Measurements from ENCODE around the gene GLT1D1. TPM values are rescaled to one million over a fixed set of nuclear protein-coding genes. Genes with fewer than 3 reads are reported as not detected.
"Not testable (repeated sequence)": the region's sequence is repeated elsewhere in the genome, so short reads cannot be mapped to it uniquely, and the experiment has no call there.

GLT1D1 gene
- total RNA-seq, 4 donors from 2014 or later = 0.57 to 2.9 (median 1.4) TPM

DNA sequence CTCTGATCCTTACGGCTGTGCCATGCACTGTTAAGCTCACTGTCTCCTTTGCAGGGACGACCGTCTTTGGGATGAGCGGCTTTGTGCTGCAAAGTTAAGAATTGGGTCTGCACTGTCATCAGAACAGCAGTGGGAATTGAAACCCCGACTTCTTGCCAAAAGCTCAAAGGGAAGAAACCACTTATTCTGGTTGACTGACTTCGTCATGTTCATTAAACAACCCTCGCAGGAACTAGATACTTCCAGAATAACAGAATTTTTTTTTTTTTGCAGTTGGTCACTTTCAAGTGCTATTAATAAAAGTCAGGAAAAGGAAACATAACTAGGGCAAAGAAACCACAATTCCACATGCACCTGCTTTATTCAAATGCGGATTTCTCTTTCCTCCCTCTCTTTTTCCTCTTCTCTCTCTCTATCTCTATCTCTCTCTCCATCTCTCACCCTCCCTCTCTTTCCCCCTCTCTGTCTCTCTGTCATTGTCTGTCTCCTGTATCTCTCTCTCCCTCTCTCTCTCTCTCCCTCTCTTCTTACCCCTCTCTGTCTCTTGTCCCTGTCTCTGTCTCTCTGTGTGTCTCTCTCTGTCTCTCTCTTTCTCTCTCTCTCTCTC is 12.3 kb upstream of the GLT1D1 start:
- 51% methylated on average over 8 of the region's 8 CpGs for WGBS
- no peak for DNase-seq (ENCODE audit: low spot score in 2 of 2)
- TF ChIP-seq POLR2A (IDR thresholded peaks at IDR 0.05) = no peak
- TF ChIP-seq, protein P1, sequence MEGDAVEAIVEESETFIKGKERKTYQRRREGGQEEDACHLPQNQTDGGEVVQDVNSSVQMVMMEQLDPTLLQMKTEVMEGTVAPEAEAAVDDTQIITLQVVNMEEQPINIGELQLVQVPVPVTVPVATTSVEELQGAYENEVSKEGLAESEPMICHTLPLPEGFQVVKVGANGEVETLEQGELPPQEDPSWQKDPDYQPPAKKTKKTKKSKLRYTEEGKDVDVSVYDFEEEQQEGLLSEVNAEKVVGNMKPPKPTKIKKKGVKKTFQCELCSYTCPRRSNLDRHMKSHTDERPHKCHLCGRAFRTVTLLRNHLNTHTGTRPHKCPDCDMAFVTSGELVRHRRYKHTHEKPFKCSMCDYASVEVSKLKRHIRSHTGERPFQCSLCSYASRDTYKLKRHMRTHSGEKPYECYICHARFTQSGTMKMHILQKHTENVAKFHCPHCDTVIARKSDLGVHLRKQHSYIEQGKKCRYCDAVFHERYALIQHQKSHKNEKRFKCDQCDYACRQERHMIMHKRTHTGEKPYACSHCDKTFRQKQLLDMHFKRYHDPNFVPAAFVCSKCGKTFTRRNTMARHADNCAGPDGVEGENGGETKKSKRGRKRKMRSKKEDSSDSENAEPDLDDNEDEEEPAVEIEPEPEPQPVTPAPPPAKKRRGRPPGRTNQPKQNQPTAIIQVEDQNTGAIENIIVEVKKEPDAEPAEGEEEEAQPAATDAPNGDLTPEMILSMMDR (IDR thresholded peaks at IDR 0.05) = no peak
- no peak for TF ChIP-seq POLR2AphosphoS5 (IDR thresholded peaks at IDR 0.05)
- no peak for TF ChIP-seq EP300 (IDR thresholded peaks at IDR 0.05)
- Histone ChIP-seq H3K4me1 (no peaks in the 10 kb centered on the region), H3K27me3 (no peaks in the 10 kb centered on the region), H3K27ac (no peak overlapping the region), H3K4me3 (no peak overlapping the region), H3K9me3 (no peaks in the 10 kb centered on the region), H3K36me3 (no peaks in the 10 kb centered on the region)

DNA sequence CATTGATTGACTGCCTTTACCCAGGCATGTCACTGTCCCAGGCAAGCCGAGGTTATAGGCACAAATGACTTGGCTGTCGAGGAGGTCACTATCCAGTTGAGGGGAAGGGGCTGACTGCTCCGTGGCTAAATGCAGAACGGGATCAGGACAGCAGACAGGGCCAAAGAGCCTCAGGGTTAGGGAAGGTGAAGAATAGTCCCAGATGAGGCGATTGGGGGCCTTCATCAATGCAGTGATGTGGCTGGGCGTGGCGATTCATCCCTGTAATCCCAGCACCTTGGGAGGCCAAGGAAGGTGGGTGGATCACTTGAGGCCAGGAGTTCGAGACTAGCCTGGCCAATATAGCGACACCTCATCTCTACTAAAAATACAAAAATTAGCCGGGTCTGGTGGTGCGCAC is 10.7 kb upstream of the GLT1D1 start:
- DNase-seq (ENCODE audit: low spot score in 2 of 2) = no peak
- H3K27me3 ChIP-seq = no peaks in the 10 kb centered on the region
- no peak overlapping the region for H3K27ac ChIP-seq
- no peaks in the 10 kb centered on the region for H3K9me3 ChIP-seq
- H3K36me3 ChIP-seq = no peaks in the 10 kb centered on the region
- H3K4me1 ChIP-seq = no peaks in the 10 kb centered on the region
- TF ChIP-seq POLR2AphosphoS5 (IDR thresholded peaks at IDR 0.05) = no peak
- TF ChIP-seq EP300 (IDR thresholded peaks at IDR 0.05) = no peak
- 88% methylated on average over 11 of the region's 11 CpGs for WGBS
- H3K4me3 ChIP-seq = no peak overlapping the region

DNA sequence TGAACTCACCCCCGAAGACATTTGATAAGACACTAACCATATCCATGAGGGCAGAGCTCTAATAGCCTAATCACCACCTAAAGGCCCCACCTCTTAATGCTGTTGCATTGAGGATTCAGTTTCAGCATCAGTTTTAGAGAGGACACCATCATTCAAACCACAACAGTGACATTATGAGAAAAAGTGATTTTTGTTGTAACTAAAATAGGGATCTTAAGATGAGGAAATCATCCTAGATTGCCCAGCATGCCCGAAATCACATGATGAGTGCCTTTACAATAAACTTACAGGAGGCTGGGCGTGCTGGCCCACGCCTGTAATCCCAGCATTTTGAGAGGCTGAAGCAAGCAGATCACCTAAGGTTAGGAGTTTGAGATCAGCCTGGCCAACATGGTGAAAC is 9.7 kb upstream of the GLT1D1 start:
- Histone ChIP-seq H3K4me1 (no peaks in the 10 kb centered on the region), H3K27me3 (no peaks in the 10 kb centered on the region), H3K27ac (no peak overlapping the region), H3K9me3 (no peaks in the 10 kb centered on the region), H3K4me3 (no peak overlapping the region), H3K36me3 (no peaks in the 10 kb centered on the region)
- 87% methylated on average over 4 of the region's 4 CpGs for WGBS
- TF ChIP-seq EP300 (IDR thresholded peaks at IDR 0.05) = no peak
- TF ChIP-seq, protein P1 (IDR thresholded peaks at IDR 0.05) = no peak
- TF ChIP-seq POLR2AphosphoS5 (IDR thresholded peaks at IDR 0.05) = no peak
- no peak for TF ChIP-seq POLR2A (IDR thresholded peaks at IDR 0.05)
- no peak for DNase-seq (ENCODE audit: low spot score in 2 of 2)

DNA sequence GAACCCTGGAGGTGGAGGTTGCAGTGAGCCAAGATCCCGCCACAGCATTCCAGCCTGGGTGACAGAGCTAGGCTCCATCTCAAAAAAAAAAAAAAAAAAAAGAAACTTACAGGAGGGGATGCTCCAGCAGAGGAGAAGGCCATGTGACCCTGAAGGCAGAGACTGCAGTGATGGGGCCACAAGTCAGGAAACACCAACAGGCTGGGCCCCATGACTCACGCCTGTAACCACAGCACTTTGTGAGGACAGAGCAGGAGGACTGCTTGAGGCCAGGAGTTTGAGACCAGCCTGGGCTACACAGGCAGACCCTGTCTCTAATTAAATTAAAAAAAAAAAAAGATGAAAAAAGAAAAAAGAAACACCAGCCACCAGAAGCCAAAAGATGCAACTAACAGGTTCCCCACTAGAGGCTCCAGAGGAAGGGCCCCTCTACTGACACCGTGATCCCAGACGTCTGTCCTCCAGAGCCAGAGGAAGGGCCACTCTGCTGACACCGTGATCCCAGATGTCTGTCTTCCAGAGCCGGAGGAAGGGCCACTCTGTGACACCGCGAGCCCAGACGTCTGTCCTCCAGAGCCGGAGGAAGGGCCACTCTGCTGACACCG is 9.1 kb upstream of the GLT1D1 start:
- H3K27me3 ChIP-seq = no peaks in the 10 kb centered on the region
- no peaks in the 10 kb centered on the region for H3K4me1 ChIP-seq
- H3K9me3 ChIP-seq = no peaks in the 10 kb centered on the region
- H3K4me3 ChIP-seq = no peak overlapping the region
- DNase-seq (ENCODE audit: low spot score in 2 of 2) = no peak
- no peaks in the 10 kb centered on the region for H3K36me3 ChIP-seq
- WGBS = 63% methylated on average over 10 of the region's 11 CpGs
- no peak for TF ChIP-seq POLR2AphosphoS5 (IDR thresholded peaks at IDR 0.05)
- no peak for TF ChIP-seq POLR2A (IDR thresholded peaks at IDR 0.05)
- TF ChIP-seq, protein P1 (IDR thresholded peaks at IDR 0.05) = no peak
- no peak for TF ChIP-seq EP300 (IDR thresholded peaks at IDR 0.05)
- H3K27ac ChIP-seq = no peak overlapping the region

DNA sequence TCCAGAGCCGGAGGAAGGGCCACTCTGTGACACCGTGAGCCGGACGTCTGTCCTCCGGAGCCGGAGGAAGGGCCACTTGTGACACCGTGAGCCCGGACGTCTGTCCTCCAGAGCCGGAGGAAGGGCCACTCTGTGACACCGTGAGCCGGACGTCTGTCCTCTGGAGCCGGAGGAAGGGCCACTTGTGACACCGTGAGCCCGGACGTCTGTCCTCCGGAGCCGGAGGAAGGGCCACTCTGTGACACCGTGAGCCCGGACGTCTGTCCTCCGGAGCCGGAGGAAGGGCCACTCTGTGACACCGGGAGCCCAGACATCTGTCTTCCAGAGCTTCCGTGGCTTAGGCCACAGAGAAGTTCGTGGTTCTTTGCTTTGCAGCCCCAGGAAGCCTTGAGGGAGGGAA is 6.6 kb upstream of the GLT1D1 start:
- DNase-seq (ENCODE audit: low spot score in 2 of 2); H3K9me3 ChIP-seq; H3K27ac ChIP-seq; H3K36me3 ChIP-seq; H3K27me3 ChIP-seq; H3K4me1 ChIP-seq; H3K4me3 ChIP-seq: not testable (repeated sequence)
- 93% methylated on average over 3 of the region's 27 CpGs for WGBS

DNA sequence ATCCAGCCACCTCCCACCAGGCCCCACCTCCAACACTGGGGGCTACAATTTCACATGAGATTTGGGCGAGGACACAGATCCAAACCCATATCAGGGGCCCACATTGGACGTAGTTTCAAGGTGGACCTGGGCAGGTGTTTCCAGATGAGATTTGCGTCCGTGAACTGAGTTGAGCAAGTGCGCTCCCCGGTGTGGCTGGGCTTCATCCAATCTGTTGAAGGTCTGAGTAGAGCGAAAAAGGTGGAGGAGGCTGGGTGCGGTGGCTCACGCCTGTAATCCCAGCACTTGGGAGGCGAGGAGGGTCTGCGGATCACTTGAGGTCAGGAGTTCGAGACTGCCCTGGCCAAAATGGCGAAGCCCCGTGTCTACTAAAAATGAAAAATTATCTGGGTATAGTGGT is 4.9 kb upstream of the GLT1D1 start:
- Histone ChIP-seq H3K4me3 (no peak overlapping the region), H3K27ac (no peak overlapping the region), H3K9me3 (no peaks in the 10 kb centered on the region), H3K36me3 (no peaks in the 10 kb centered on the region), H3K27me3 (peaks cover 20% of the 10 kb centered on the region), H3K4me1 (peaks cover under 1% of the 10 kb centered on the region)
- no peak for DNase-seq (ENCODE audit: low spot score in 2 of 2)
- WGBS = 95% methylated on average over 14 of the region's 14 CpGs
- TF ChIP-seq, protein P1 (IDR thresholded peaks at IDR 0.05) = no peak
- no peak for TF ChIP-seq POLR2A (IDR thresholded peaks at IDR 0.05)

DNA sequence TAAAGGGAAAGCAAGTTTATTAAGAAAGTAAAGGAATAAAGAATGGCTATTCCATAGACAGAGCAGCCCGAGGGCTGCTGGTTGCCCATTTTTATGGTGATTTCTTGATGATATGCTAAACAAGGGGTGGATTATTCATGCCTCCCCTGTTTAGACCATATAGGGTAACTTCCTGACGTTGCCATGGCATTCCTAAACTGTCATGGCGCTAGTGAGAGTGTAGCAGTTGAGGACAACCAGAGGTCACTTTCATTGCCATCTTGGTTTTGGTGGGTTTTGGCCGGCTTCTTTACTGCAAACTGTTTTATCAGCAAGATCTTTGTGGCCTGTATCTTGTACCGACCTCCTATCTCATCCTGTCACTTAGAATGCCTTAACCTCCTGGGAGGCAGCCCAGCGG is 3.5 kb upstream of the GLT1D1 start:
- peaks cover 34% of the 10 kb centered on the region for H3K27me3 ChIP-seq
- not testable (repeated sequence) for H3K27ac ChIP-seq; H3K4me1 ChIP-seq; H3K4me3 ChIP-seq; DNase-seq (ENCODE audit: low spot score in 2 of 2); H3K36me3 ChIP-seq; H3K9me3 ChIP-seq
- WGBS = 69% methylated on average over 6 of the region's 6 CpGs
